Neuron (in vitro differentiated cells): Measurements from ENCODE around the gene CSTF1.

ENCODE experiments used
- H2AFZ ChIP-seq: one replicate; pipeline ENCODE4 v1.6.1; 2013; ENCODE audit warnings: low read depth, mild to moderate bottlenecking, inconsistent platforms, low read length, moderate library complexity
- H3K27me3 ChIP-seq: one replicate; pipeline ENCODE4 v1.6.1; 2013; ENCODE audit warnings: low read length; ENCODE audit not compliant: insufficient read depth
- H3K36me3 ChIP-seq: one replicate; pipeline ENCODE4 v1.6.1; 2013; ENCODE audit warnings: low read length; ENCODE audit not compliant: insufficient read depth
- H3K4me1 ChIP-seq: one replicate; pipeline ENCODE4 v1.6.1; 2013; ENCODE audit warnings: low read length; ENCODE audit not compliant: insufficient read depth
- H3K4me3 ChIP-seq: 2 replicates; pipeline ENCODE4 v1.5.1; 2013; ENCODE audit warnings: mild to moderate bottlenecking, low read length, moderate library complexity
- H3K9me3 ChIP-seq: one replicate; pipeline ENCODE4 v1.6.1; 2013; ENCODE audit warnings: low read length

CSTF1 gene

GRCh38 chr20:56442389-56443365 lies 50.2 kb downstream of the CSTF1 start:
- no peaks in the 10 kb centered on the region for H3K9me3 ChIP-seq
- no peaks in the 10 kb centered on the region for H3K27me3 ChIP-seq
- no peak overlapping the region for H3K4me3 ChIP-seq
- H3K4me1 ChIP-seq = no peaks in the 10 kb centered on the region
- H2AFZ ChIP-seq = no peak overlapping the region
- no peaks in the 10 kb centered on the region for H3K36me3 ChIP-seq

- no peak overlapping the region for H2AFZ ChIP-seq
- H3K27me3 ChIP-seq = no peaks in the 10 kb centered on the region
- no peak overlapping the region for H3K4me3 ChIP-seq
- no peaks in the 10 kb centered on the region for H3K4me1 ChIP-seq
- no peaks in the 10 kb centered on the region for H3K36me3 ChIP-seq
- H3K9me3 ChIP-seq = no peaks in the 10 kb centered on the region
Observed at GRCh38 chr20:56443654-56444540, 51.5 kb downstream of the CSTF1 start.

- no peaks in the 10 kb centered on the region for H3K36me3 ChIP-seq
- H2AFZ ChIP-seq = no peak overlapping the region
- H3K27me3 ChIP-seq = no peaks in the 10 kb centered on the region
- H3K4me1 ChIP-seq = no peaks in the 10 kb centered on the region
- no peaks in the 10 kb centered on the region for H3K9me3 ChIP-seq
- H3K4me3 ChIP-seq = no peak overlapping the region
Observed at GRCh38 chr20:56445130-56445529, 52.7 kb downstream of the CSTF1 start.

- Histone ChIP-seq H3K4me3 (no peak overlapping the region), H3K27me3 (no peaks in the 10 kb centered on the region), H2AFZ (no peak overlapping the region), H3K36me3 (no peaks in the 10 kb centered on the region), H3K9me3 (no peaks in the 10 kb centered on the region), H3K4me1 (no peaks in the 10 kb centered on the region)
Observed at GRCh38 chr20:56445540-56445939, 53.1 kb downstream of the CSTF1 start.

GRCh38 chr20:56447227-56447626 lies 54.8 kb downstream of the CSTF1 start:
- Histone ChIP-seq H2AFZ (no peak overlapping the region), H3K27me3 (peaks cover 1% of the 10 kb centered on the region), H3K4me3 (no peak overlapping the region), H3K4me1 (no peaks in the 10 kb centered on the region), H3K9me3 (no peaks in the 10 kb centered on the region), H3K36me3 (no peaks in the 10 kb centered on the region)

GRCh38 chr20:56449459-56449858 lies 57.0 kb downstream of the CSTF1 start:
- no peak overlapping the region for H3K4me3 ChIP-seq
- H3K36me3 ChIP-seq = no peaks in the 10 kb centered on the region
- peaks cover 3% of the 10 kb centered on the region for H3K27me3 ChIP-seq
- H2AFZ ChIP-seq = no peak overlapping the region
- no peaks in the 10 kb centered on the region for H3K9me3 ChIP-seq
- no peaks in the 10 kb centered on the region for H3K4me1 ChIP-seq

GRCh38 chr20:56451056-56451765 lies 58.8 kb downstream of the CSTF1 start:
- Histone ChIP-seq H3K4me3 (no peak overlapping the region), H3K27me3 (peaks cover 3% of the 10 kb centered on the region), H3K36me3 (no peaks in the 10 kb centered on the region), H2AFZ (no peak overlapping the region), H3K9me3 (no peaks in the 10 kb centered on the region), H3K4me1 (no peaks in the 10 kb centered on the region)

GRCh38 chr20:56453352-56453751 lies 60.9 kb downstream of the CSTF1 start:
- Histone ChIP-seq H3K36me3 (no peaks in the 10 kb centered on the region), H3K9me3 (no peaks in the 10 kb centered on the region), H3K4me3 (no peak overlapping the region), H2AFZ (no peak overlapping the region), H3K4me1 (no peaks in the 10 kb centered on the region), H3K27me3 (peaks cover 3% of the 10 kb centered on the region)

- no peak overlapping the region for H2AFZ ChIP-seq
- no peak overlapping the region for H3K4me3 ChIP-seq
- no peaks in the 10 kb centered on the region for H3K36me3 ChIP-seq
- no peaks in the 10 kb centered on the region for H3K4me1 ChIP-seq
- H3K27me3 ChIP-seq = peaks cover 3% of the 10 kb centered on the region
- no peaks in the 10 kb centered on the region for H3K9me3 ChIP-seq
Observed at GRCh38 chr20:56454754-56455153, 62.3 kb downstream of the CSTF1 start.
